GM19099 (cell line): Measurements from ENCODE around the gene GRIK5.

Source experiments
- POLR2A ChIP-seq: IDR thresholded peaks from 3 replicates; pipeline ENCODE4 v1.6.1; 2011; ENCODE audit warnings: low read depth; ENCODE audit not compliant: insufficient read length; ENCODE audit errors: extremely low read depth

GRIK5 gene

DNA sequence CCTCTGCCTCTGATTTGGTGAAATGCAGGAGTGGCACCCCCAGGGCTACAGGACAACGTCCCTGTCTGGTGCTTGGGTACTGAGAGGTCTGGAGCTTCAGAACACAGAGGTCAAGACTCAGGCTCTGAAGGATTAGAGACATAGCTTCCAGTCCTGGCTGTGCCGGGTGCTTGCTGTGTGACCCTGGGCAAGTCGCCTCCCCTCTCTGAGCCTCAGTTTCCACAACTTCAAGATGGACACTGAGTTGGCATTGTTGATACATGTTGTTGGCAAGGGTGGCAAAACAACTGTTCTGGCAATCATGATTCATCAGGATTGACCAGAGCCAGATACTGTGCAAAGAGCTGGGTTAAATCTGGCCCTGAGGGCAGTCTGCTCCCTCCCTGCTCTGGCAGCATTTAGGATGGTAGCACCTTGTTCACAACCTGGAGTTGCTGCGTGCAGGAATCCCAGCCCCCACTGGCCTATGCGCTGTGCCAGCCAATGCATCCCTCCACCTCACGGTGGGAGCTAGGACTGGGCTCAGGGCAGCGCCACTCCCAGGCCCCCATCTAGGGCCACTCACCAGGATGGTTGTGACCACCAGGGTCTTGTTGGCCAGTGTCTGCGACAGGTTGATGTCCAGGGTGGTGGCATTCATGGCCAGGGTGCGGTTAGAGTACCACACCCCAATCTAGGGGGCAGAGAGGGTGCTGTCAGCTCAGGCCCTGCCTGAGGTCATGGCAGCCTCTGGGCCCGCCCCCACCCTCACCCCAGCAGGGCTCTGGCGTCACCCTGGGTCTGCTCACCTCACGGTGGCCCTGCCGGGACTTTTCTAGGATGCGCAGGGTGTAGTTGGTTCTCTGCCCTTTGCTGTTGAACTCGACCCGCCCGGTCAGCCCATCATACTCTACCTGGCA lies 16.7 kb downstream of the GRIK5 start:
- no peak for TF ChIP-seq POLR2A

DNA sequence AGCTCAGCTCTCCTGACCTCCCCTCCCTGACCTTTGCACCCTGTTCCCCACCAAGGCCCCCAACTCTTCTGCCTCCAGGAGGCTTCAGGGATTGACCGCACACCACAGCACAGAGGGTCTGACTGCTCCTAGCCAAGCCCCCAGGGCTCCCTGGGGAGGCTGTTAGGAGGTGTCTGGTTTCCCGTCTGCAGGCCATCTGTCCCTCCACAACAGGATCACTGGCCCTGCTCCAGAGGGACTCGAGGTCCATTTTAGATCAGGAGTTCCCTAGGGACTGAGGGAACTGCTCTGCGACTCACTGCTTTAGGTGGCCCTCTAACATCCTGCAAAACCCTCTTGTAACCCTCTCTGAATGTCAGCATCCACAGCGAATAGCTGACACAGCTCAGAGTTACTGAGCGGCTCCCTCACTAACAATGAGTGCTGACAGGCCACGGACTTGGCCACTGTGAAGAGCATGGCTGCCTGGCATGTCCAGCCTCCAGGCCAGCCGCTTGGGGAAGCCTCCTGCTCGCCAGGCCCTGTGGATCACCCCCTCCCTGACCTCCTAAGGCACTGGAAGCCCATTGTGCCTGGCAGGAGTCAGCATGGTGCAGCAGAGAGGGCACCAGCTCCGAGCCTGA lies 17.7 kb downstream of the GRIK5 start:
- no peak for TF ChIP-seq POLR2A

DNA sequence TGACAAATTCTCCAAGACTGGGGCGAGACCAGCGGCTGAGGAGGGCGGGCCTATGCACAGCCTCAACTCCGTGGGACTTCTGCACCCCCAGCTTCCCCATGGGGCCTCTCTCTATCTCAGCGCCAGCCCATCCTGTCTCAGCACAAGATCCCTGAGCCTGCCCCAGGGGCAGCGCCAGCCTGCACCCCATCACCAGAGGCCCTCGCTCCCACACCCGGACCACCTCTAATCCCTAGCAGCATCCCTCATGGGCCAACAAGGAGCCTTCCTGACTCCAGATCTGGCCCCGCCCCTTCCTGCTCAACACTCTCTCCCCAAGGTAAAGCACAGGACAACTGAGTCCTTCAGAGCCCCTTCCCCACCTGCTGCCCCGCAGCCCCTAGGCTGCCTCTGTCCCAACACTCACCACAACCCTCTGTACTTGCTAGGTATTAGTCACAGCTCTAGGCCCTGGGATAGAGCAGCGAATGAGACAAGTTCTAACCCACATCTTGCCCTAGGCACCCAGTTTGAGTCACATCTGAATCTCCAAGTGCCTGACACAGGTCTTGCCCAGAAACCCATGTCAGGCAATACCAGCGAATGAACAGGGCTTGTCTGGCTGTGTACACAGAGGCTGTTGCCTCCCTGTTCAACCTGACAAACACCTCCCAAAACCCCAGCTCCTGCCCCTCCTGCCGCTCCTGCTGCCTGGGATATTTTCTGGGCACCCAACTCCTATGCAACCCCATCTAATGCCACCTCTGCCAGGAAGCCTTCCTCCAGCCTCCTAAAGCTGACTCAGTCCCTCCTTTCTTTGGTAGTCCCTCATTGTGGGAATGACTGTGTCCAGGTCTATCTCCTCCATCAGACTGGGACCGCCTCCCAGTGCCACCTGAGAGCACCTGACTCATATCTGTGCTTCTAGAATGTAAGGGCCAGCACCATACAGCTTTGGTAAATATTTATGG lies 18.6 kb downstream of the GRIK5 start:
- no peak for TF ChIP-seq POLR2A

DNA sequence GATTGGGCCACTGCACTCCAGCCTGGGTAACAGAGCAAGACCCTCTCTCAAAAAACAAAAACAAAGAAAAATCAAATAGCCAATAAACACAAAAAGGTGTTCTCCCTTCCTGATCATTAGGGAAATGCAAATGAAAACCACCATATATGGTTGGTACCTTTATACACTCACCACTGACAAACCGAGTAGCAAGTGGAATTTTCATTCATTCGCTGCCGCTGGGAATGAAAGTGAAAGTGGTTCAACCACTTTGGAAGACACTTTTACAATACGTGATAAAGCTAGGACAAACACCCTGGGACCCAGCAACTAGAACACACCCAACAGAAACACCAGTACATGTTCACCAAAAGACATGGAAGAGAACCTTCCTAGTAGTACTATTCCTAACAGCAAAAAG lies 21.0 kb downstream of the GRIK5 start:
- TF ChIP-seq POLR2A: no peak

- no peak for TF ChIP-seq POLR2A
Observed at GRCh38 chr19:42045575-42045974, 24.4 kb downstream of the GRIK5 start.

GRCh38 chr19:42042455-42043170 lies 27.4 kb downstream of the GRIK5 start:
- no peak for TF ChIP-seq POLR2A

DNA sequence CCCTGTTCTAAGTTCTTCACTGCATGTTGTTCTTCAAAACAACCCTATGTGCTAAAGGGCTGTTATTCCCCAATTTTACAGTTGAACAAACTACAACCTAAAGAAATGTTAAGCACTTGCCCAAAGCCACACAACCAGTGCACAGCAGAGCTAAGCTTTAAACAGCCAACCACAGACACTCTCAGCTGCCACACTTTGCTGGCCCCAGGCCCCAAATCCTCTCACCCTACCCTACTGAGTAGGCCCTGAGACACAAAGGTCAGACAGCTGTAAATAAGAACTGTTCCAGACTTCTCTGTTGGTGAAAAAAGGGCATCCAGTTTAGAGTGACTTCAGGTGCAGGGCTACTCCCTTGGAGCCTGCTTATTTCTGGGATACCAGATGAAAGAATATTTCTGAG lies 30.0 kb downstream of the GRIK5 start:
- no peak for TF ChIP-seq POLR2A

GRCh38 chr19:42038666-42039065 lies 31.3 kb downstream of the GRIK5 start:
- no peak for TF ChIP-seq POLR2A

DNA sequence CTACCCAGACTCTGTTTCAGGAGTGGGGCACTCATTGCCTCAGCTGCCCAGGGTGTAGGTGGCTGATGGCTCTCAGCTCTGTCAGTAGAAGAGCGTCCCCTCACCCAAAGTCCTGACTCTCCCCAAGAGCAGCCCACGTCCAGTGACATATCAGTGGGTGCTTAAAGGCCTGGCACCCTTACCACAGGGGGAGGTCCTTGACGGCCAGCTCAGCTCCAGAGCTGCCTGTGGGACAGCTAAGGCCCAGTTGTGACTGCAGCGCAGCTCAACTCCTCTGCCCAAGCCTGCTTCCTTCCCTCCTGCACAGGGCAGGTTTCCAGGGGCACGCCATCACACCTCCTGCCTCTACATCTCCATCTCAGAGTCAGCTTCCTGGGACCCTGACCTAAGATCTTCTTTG lies 32.4 kb downstream of the GRIK5 start:
- TF ChIP-seq POLR2A: no peak

- TF ChIP-seq POLR2A: no peak
Observed at GRCh38 chr19:42033413-42033812, 36.6 kb downstream of the GRIK5 start.

DNA sequence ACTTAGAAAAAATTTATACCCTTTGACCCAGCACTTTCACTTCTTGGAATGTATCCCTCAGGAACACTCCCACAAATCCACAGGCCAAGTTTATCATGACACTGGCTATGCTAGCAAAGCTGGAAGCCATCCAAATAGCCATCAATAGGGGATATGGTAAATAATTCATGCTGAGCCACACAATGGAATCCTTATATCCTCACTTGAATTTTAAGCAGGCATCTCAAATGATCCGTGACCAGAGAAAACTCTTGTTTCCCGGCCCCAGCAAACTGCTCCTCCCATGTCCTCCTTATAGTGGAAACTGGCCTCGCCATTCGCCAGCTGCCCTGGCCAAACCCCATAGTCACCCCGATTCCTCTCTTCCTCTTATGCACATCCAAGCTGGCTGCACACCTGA lies 37.6 kb downstream of the GRIK5 start:
- TF ChIP-seq POLR2A: no peak

GRCh38 chr19:42030645-42031440 lies 39.2 kb downstream of the GRIK5 start:
- TF ChIP-seq POLR2A: no peak

DNA sequence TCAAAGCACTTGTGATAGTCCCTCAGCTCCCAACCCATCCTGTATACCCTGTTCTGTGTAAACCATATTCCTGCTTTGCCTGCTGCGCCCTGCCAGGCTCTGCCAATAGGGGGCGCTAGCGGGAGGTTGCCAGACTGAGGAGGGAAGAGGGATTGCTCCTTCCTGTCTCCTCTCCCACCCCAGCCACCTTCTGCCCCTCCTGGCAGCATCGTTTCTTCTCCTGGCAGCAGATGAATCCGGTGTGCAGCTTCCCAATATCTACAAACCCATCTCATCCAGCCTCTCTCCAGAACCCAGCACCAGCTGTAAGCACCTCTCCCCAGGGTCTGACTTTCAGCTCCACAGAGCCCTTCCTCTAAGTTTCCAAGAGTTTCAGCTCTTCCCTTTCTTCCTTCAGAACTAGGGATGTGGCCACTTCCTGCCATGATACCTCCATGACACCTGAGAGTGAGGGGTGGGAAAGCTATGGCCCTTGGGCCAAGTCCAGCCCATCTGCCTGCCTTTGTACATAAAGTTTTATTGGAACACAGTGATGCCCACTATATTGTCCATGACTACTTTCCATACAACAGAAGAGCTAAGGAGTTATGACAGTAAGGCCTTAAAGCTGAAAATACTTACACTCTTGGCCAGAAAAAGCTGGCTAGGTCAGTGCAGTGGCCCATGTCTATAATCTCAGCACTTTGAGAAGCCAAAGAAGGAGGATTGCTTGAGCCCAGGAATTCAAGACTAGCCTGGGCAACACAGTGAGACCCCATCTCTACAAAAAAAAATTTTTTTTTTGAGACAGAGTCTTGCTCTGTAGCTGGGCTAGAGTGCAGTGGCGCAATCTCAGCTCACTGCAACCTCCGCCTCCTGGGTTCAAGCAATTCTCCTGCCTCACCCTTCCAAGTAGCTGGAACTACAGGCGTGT lies 41.4 kb downstream of the GRIK5 start:
- TF ChIP-seq POLR2A: no peak
